Neural progenitor cell (in vitro differentiated cells): ENCODE measurements around the gene IL16. TPM values are rescaled to one million over a fixed set of nuclear protein-coding genes. Genes with fewer than 3 reads are reported as not detected.
"Not testable (repeated sequence)": the region's sequence is repeated elsewhere in the genome, so short reads cannot be mapped to it uniquely, and the experiment has no call there.

Source experiments
- DNase-seq: peaks from one replicate; pipeline ENCODE4 v3.0.0-alpha.2; 2016; ENCODE audit warnings: low spot score
- H2AFZ ChIP-seq: fragments of 200-600 bp; sonication (generic); replicated peaks from 2 replicates; pipeline ENCODE4 v1.6.1; 2016; ENCODE audit warnings: antibody characterized with exemption
- H3F3A ChIP-seq: fragments of 200-600 bp; sonication (generic); 2 replicates; pipeline ENCODE4 v1.6.1; 2016; ENCODE audit warnings: antibody characterized with exemption, low read depth
- H3K27ac ChIP-seq: fragments of 200-600 bp; sonication (generic); 2 replicates; pipeline ENCODE4 v1.5.1; 2016; ENCODE audit warnings: mild to moderate bottlenecking
- H3K27me3 ChIP-seq: fragments of 200-600 bp; sonication (generic); 2 replicates; pipeline ENCODE4 v1.6.1; 2016; ENCODE audit warnings: mild to moderate bottlenecking, moderate library complexity
- H3K36me3 ChIP-seq: fragments of 200-600 bp; sonication (generic); 2 replicates; pipeline ENCODE4 v1.5.1; 2016
- H3K4me1 ChIP-seq: fragments of 200-600 bp; sonication (generic); 2 replicates; pipeline ENCODE4 v1.6.1; 2016; ENCODE audit warnings: mixed run types
- H3K4me2 ChIP-seq: fragments of 200-600 bp; sonication (generic); 2 replicates; pipeline ENCODE4 v1.6.1; 2016
- H3K4me3 ChIP-seq: fragments of 200-600 bp; sonication (generic); 2 replicates; pipeline ENCODE4 v1.5.1; 2016
- H3K79me2 ChIP-seq: fragments of 200-600 bp; sonication (generic); 2 replicates; pipeline ENCODE4 v1.6.1; 2016; ENCODE audit warnings: low read depth
- H3K9ac ChIP-seq: fragments of 200-600 bp; sonication (generic); 2 replicates; pipeline ENCODE4 v1.6.1; 2016
- H3K9me3 ChIP-seq: fragments of 200-600 bp; sonication (generic); 2 replicates; pipeline ENCODE4 v1.5.1; 2016; ENCODE audit warnings: low read depth
- H4K20me1 ChIP-seq: fragments of 200-600 bp; sonication (generic); 2 replicates; pipeline ENCODE4 v1.6.1; 2016; ENCODE audit warnings: low read depth
- H3K27ac Mint-ChIP-seq: 3 replicates; pipeline ENCODE4 v1.8.0; 2021; ENCODE audit warnings: mixed read lengths
- H3K27me3 Mint-ChIP-seq: 2 replicates; pipeline ENCODE4 v1.8.0; 2022; ENCODE audit warnings: low read depth, mild to moderate bottlenecking, inconsistent platforms, moderate library complexity, mixed read lengths; ENCODE audit not compliant: insufficient read depth
- H3K36me3 Mint-ChIP-seq: 3 replicates; pipeline ENCODE4 v1.8.0; 2021; ENCODE audit warnings: mixed read lengths
- H3K4me1 Mint-ChIP-seq: 3 replicates; pipeline ENCODE4 v1.8.0; 2021; ENCODE audit warnings: mixed read lengths
- H3K4me3 Mint-ChIP-seq: 3 replicates; pipeline ENCODE4 v1.8.0; 2021; ENCODE audit warnings: mild to moderate bottlenecking, moderate library complexity, mixed read lengths
- H3K9me3 Mint-ChIP-seq: 3 replicates; pipeline ENCODE4 v1.8.0; 2020; ENCODE audit warnings: mixed read lengths
- CTCF ChIP-seq: fragments of 200-600 bp; sonication (generic); IDR thresholded peaks from 2 replicates; pipeline ENCODE4 v1.5.1; 2017; ENCODE audit warnings: antibody characterized with exemption, mild to moderate bottlenecking
- EZH2 ChIP-seq: fragments of 200-600 bp; sonication (generic); IDR thresholded peaks from 2 replicates; pipeline ENCODE4 v1.6.1; 2017; ENCODE audit warnings: antibody characterized with exemption, mild to moderate bottlenecking, moderate library complexity
- EZH2phosphoT487 ChIP-seq: fragments of 200-600 bp; sonication (generic); IDR thresholded peaks from 2 replicates; pipeline ENCODE4 v1.6.1; 2017; ENCODE audit warnings: antibody characterized with exemption
- total RNA-seq: library from RNA; depleted of rRNA; stranded (reverse); fragments of >200 nt; gene quantifications from 2 replicates; pipeline ENCODE4 v1.2.3, GENCODE V29; 2015; ENCODE audit warnings: low replicate concordance

IL16 gene
- total RNA-seq, 1 donor from 2014 or later: not detected

GRCh38 chr15:81157195-81157938, 39.3 kb upstream of the IL16 start:
- no peaks in the 10 kb centered on the region for H3K9me3 Mint-ChIP-seq
- H3K4me3 Mint-ChIP-seq: no peak overlapping the region
- Histone ChIP-seq H4K20me1 (no peaks in the 10 kb centered on the region), H3F3A (no peaks in the 10 kb centered on the region), H3K27me3 (no peaks in the 10 kb centered on the region), H3K9ac (no peak overlapping the region), H3K9me3 (no peaks in the 10 kb centered on the region), H3K4me2 (no peak overlapping the region), H3K4me1 (no peaks in the 10 kb centered on the region), H3K79me2 (no peaks in the 10 kb centered on the region), H2AFZ (no peak overlapping the region), H3K4me3 (no peak overlapping the region), H3K36me3 (no peaks in the 10 kb centered on the region), H3K27ac (no peak overlapping the region)
- peaks cover 2% of the 10 kb centered on the region for H3K4me1 Mint-ChIP-seq
- no peak overlapping the region for H3K27ac Mint-ChIP-seq
- TF ChIP-seq CTCF: no peak
- no peak for TF ChIP-seq EZH2phosphoT487
- no peak for TF ChIP-seq EZH2
- no peaks in the 10 kb centered on the region for H3K36me3 Mint-ChIP-seq
- DNase-seq: no peak
- H3K27me3 Mint-ChIP-seq: peaks cover under 1% of the 10 kb centered on the region

GRCh38 chr15:81157939-81158223, 38.8 kb upstream of the IL16 start:
- Histone ChIP-seq H3K27ac (no peak overlapping the region), H3F3A (no peaks in the 10 kb centered on the region), H3K79me2 (no peaks in the 10 kb centered on the region), H3K27me3 (no peaks in the 10 kb centered on the region), H4K20me1 (no peaks in the 10 kb centered on the region), H3K4me2 (no peak overlapping the region), H2AFZ (no peak overlapping the region), H3K36me3 (no peaks in the 10 kb centered on the region), H3K4me3 (no peak overlapping the region), H3K9ac (no peak overlapping the region), H3K4me1 (no peaks in the 10 kb centered on the region), H3K9me3 (no peaks in the 10 kb centered on the region)
- no peaks in the 10 kb centered on the region for H3K27me3 Mint-ChIP-seq
- no peaks in the 10 kb centered on the region for H3K9me3 Mint-ChIP-seq
- no peak overlapping the region for H3K27ac Mint-ChIP-seq
- H3K4me3 Mint-ChIP-seq: no peak overlapping the region
- no peak for TF ChIP-seq EZH2
- TF ChIP-seq CTCF: no peak
- no peak for TF ChIP-seq EZH2phosphoT487
- H3K36me3 Mint-ChIP-seq: no peaks in the 10 kb centered on the region
- peaks cover 2% of the 10 kb centered on the region for H3K4me1 Mint-ChIP-seq
- no peak for DNase-seq

GRCh38 chr15:81158561-81158960, 38.1 kb upstream of the IL16 start:
- H3K4me1 ChIP-seq, H2AFZ ChIP-seq, H3K9me3 Mint-ChIP-seq, H3K4me3 ChIP-seq, DNase-seq, H3K79me2 ChIP-seq, H3K27ac Mint-ChIP-seq, H3K4me1 Mint-ChIP-seq, H3K9me3 ChIP-seq, H3K4me3 Mint-ChIP-seq, H3K9ac ChIP-seq, H3F3A ChIP-seq, H3K4me2 ChIP-seq, H3K27me3 ChIP-seq, H3K36me3 Mint-ChIP-seq, H3K27me3 Mint-ChIP-seq, H4K20me1 ChIP-seq, H3K36me3 ChIP-seq, H3K27ac ChIP-seq: not testable (repeated sequence)

- Mint-ChIP-seq H3K27ac (no peak overlapping the region), H3K9me3 (no peaks in the 10 kb centered on the region), H3K4me3 (no peak overlapping the region), H3K27me3 (no peaks in the 10 kb centered on the region), H3K4me1 (peaks cover 2% of the 10 kb centered on the region), H3K36me3 (no peaks in the 10 kb centered on the region)
- H3K27me3 ChIP-seq: no peaks in the 10 kb centered on the region
- H3K4me1 ChIP-seq: no peaks in the 10 kb centered on the region
- no peaks in the 10 kb centered on the region for H3K9me3 ChIP-seq
- no peaks in the 10 kb centered on the region for H3K36me3 ChIP-seq
- no peak overlapping the region for H3K4me2 ChIP-seq
- H2AFZ ChIP-seq: peak overlapping the region; percentile 15
- no peak overlapping the region for H3K9ac ChIP-seq
- no peaks in the 10 kb centered on the region for H3K79me2 ChIP-seq
- DNase-seq: no peak
- no peak overlapping the region for H3K4me3 ChIP-seq
- H3F3A ChIP-seq: no peaks in the 10 kb centered on the region
- no peaks in the 10 kb centered on the region for H4K20me1 ChIP-seq
- no peak overlapping the region for H3K27ac ChIP-seq
- TF ChIP-seq EZH2: no peak
- TF ChIP-seq EZH2phosphoT487: no peak
- no peak for TF ChIP-seq CTCF
These were observed 36.1 kb upstream of the IL16 start for GRCh38 chr15:81160312-81161159.
